Activated effector memory CD4-positive, alpha-beta T cell treated with Interleukin-2 at 50 U/mL for 16 hours (primary cell): ENCODE measurements around the gene C3orf20.

Source experiments
- DNase-seq: peaks from one replicate; pipeline ENCODE4 v3.0.0-alpha.2; 2020

The C3orf20 gene

GRCh38 chr3:14819671-14820070 lies 144.7 kb downstream of the C3orf20 start:
- DNase-seq: no peak

DNA sequence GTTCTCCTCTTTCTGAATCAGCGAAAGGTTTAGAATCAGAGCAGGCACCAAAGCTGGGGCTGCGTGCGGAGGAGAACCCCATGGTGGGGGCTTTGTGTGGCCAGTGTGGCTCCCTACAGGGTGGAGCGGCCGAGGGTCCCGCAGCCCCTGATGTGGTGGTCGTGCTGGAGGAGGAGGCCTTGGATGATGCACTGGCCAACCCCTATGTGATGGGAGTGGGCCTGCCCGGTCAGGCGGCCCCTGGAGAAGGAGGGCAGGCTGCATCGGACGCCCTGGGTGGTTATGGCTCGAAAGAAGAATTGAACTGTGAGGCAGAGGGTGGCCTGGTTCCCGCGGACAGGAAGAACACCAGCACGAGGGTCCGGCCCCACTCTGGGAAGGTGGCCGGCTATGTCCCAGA lies 145.2 kb downstream of the C3orf20 start:
- no peak for DNase-seq

GRCh38 chr3:14821151-14821550 lies 146.2 kb downstream of the C3orf20 start:
- DNase-seq: no peak

DNA sequence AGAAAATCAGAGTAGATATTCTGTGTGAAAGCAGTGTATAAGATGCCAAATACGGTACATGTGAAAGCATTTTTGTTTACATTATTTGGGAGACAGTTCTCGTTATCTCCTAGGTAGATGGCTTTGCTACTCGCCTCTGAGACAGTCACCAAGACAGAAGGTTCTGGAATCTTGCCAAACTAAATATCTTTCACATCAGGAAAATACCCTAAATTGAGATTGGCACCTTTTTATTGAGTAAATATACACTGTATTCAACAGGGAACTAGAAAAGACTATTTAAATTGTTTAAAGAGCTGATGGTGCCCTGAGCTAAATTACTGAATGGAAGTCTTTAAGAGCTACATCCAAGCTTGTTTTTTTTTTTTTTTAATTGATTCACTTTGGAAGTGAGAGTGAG lies 147.2 kb downstream of the C3orf20 start:
- DNase-seq: no peak
